A549 (cell line): ENCODE results near the gene HMCN1.

Source experiments
- SMC3 ChIP-seq: fragments of >200 bp; sonication (Bioruptor Twin); formaldehyde crosslinking; IDR thresholded peaks from 3 replicates; pipeline ENCODE4 v1.6.1; 2018; ENCODE audit warnings: inconsistent platforms
- TF ChIP-seq, protein P1 (sequence below): fragments of >200 bp; sonication (Bioruptor Twin); formaldehyde crosslinking; IDR thresholded peaks from 3 replicates; pipeline ENCODE4 v1.5.1; 2016

DNA sequence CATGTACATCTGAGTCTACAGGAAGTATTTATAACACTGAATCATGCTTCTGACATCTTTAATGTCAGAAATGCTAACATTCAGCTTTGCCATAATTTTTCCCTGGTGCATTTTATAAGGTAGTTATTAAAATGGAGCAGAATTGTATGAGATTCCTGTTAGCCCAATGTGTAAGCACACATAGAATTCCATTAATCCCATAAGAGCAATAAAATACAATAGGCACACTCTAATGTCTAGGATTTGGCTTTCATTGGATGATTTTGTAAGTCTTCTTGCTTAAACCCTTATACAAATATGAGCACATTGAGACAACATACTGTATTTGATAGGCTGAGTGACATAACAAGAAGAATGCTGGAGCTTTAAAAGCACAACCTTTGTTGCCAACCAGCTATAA lies 256.4 kb downstream of the HMCN1 start:
- TF ChIP-seq, protein P1, sequence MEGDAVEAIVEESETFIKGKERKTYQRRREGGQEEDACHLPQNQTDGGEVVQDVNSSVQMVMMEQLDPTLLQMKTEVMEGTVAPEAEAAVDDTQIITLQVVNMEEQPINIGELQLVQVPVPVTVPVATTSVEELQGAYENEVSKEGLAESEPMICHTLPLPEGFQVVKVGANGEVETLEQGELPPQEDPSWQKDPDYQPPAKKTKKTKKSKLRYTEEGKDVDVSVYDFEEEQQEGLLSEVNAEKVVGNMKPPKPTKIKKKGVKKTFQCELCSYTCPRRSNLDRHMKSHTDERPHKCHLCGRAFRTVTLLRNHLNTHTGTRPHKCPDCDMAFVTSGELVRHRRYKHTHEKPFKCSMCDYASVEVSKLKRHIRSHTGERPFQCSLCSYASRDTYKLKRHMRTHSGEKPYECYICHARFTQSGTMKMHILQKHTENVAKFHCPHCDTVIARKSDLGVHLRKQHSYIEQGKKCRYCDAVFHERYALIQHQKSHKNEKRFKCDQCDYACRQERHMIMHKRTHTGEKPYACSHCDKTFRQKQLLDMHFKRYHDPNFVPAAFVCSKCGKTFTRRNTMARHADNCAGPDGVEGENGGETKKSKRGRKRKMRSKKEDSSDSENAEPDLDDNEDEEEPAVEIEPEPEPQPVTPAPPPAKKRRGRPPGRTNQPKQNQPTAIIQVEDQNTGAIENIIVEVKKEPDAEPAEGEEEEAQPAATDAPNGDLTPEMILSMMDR: no peak
- no peak for TF ChIP-seq SMC3
